Left renal pelvis (tissue), 4 donors: Measurements from ENCODE around the gene CTXND2. TPM values are rescaled to one million over a fixed set of nuclear protein-coding genes. Genes with fewer than 3 reads are reported as not detected.
A peak's percentile ranks its signal among the peaks of the same experiment; 100 is the strongest.
"Not testable (repeated sequence)": the region's sequence is repeated elsewhere in the genome, so short reads cannot be mapped to it uniquely, and the experiment has no call there.

ENCODE experiments used
- DNase-seq, 4 donors: peaks; one replicate each; pipeline ENCODE4 v3.0.0-alpha.2; 2013; ENCODE audit warnings: low read depth in 4 of 4, low spot score in 3 of 4
- polyA plus RNA-seq, 4 donors: library from polyadenylated mRNA; unstranded; fragments of 120-200 nt; gene quantifications; one replicate each; pipeline ENCODE4 v1.2.1, GENCODE V29; 2013; ENCODE audit not compliant: insufficient read length in 4 of 4

Gene CTXND2
- polyA plus RNA-seq, 4 donors, result not detected

DNA sequence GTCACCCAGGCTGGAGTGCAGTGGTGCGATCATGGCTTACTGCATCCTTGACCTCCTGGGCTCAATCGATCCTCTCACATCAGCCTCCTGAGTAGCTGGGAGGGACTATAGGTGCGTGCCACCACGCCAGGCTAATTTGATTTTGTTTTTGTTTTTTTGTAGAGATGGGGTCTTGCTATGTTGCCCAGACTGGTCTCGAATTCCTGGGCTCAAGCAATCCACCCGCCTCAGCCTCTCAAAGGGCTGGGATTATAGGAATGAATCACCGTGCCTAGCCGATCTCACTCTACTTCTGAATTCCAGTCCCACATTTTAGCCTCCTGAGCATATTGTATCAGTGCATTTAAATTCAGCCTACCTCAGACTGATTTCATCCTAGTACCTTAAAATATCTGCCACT lies 1.8 kb downstream of the CTXND2 start:
- DNase-seq, result no peak

DNA sequence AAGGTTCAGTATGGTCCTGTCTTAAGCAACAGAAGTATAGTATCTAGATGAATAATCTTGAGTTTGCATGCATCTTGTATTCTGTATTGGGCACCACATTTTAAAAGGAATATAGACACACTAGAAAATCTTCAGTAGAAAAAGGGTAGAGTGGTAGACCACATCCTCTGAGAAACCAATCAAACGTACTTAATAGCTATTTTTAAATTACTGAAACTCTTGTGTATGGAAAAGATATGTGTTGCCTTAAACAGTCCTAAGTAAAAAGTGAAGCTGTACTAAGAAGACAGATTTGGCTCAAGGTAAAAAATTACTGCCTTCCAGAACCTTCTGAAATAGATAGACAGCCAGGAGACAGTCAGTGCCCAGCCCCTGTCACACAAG lies 3.1 kb downstream of the CTXND2 start:
- DNase-seq, result no peak

GRCh38 chr1:150893336-150893913 lies 6.5 kb downstream of the CTXND2 start:
- no peak for DNase-seq

DNA sequence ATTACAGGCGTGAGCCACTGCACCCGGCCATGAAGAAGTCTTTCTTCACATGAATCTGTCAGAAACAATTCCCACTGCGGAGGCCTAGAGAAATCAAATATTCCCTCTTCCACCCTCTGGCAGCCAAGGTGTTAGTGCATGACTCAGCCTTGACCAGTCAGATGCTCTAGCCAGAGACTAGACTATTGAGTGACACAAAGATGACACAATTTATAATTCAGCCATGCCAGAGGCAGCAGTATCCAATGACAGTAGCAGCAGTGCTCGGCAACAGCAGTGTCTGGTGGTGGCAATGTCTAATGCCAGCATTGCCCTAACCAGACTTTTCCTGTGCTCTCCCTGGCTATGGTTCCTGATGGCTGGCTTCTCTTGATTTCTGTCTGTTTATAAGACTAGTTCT lies 8.7 kb downstream of the CTXND2 start:
- DNase-seq, result no peak

DNA sequence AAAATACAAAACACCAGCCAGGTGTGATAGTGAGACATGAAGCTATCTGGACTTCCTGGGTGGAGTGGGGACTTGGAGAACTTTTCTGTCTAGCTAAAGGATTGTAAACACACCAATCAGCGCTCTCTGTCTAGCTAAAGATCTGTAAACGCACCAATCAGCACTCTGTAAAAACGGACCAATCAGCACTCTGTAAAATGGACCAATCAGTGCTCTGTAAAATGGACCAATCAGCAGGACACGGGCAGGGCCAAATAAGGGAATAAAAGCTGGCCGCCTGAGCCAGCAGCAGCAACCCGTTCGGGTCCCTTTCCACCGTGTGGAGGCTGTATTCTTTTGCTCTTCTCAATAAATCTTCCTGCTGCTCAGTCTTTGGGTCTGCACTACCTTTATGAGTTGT lies 12.9 kb downstream of the CTXND2 start:
- not testable (repeated sequence) for DNase-seq

DNA sequence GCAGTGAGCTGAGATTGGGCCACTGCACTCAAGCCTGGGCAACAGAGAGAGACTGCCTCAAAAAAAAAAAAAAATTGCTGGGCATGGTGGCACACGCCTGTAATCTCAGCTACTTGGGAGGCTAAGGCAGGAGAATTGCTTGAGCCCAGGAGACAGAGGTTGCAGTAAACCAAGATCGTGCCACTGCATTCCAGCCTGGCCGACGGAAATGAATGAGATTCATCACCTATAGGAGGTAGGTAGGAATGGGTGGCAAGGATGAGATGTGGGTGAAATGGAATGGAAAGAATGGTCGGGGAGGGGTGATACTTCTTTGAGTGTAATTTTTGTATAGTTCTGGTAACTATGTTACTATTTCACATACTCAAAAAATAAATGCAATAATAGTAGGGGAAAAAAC lies 15.4 kb downstream of the CTXND2 start:
- no peak for DNase-seq

DNA sequence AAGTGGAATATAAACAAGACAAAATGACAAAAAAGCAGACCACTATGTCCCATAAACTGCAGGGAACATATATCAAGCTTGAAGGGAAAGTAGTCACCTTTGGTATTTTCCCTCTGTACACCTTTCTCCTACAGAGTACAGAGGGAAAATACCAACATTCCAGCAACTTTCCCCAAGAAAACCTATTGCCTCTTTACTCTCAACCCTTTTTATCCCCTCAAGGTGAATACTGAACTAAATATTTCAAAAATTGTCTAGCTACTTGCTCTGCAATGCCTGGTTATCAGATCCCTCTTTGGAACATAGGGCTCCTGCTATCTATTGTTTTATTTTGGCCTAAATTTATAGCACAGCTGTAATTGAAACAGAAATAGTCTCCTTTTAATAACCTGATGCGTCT lies 15.8 kb downstream of the CTXND2 start:
- no peak for DNase-seq

GRCh38 chr1:150905301-150905700 lies 18.4 kb downstream of the CTXND2 start:
- DNase-seq, result no peak

DNA sequence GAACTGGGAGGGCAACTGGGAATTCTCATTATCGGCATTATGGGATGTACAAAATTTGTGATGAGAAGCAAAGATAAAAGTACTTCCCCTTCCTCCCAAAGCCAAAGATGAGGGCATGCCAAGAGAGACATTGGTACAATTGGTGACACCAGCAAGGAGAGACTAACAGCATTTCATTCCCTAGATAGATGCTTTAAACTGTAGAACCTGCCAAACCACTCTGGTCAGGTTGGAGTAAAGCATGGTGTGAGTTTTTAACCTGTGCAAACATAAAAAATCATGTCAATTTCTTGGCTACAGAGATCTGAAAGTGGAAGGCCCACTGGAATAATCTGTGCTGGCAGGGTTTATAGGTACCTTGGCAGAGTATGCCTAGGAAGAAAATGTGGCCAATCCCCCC lies 19.4 kb downstream of the CTXND2 start:
- DNase-seq, result no peak

GRCh38 chr1:150906813-150907212 lies 19.9 kb downstream of the CTXND2 start:
- DNase-seq, result no peak

DNA sequence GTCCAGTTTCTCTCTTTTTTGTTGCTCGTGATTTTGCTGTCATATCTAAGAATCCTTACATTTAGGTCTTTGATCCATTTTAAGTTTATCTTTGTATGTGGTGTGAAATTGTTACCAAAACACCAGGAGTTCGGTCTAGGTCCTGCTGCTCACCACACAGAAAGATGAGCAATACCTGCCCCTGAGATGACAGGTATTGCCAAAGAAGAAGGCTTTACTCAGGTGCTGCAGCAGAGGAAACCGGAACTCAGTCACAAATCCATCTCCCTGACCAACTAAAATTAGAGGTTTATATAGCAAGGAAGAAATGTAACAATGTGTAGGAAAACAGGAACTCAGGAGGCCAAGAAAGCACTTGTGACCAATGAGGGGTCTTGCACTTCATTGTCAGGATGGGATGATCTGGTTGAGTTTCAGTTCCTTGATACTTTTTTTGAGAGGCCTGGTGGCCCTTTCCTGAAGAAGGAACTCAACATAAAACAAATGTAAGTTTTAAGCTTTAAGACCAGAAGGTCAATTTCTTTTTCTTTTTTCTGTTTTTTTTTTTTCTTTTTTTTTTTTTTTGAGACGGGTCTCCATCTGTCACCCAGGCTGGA lies 22.7 kb downstream of the CTXND2 start:
- no peak for DNase-seq

DNA sequence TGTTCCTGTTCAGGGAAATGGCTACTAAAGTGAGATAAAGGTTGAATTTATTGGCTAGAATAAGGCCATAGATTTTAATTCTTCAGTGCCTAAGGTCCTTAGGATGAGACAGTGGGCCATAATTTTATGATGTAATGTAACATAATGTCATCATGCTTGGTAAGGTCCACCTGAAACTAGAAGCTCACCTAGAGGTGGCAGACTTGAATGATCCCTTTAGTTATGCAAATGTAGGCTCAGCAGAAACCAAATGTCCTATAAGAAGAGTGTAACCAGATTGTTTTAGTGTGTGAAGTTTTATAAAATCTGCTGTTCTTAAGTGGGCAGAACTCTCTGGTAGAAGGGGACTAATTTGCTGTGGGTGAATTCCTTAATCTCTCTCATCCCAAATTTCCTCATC lies 25.7 kb downstream of the CTXND2 start:
- no peak for DNase-seq

GRCh38 chr1:150917387-150917786 lies 30.5 kb downstream of the CTXND2 start:
- DNase-seq, result no peak

DNA sequence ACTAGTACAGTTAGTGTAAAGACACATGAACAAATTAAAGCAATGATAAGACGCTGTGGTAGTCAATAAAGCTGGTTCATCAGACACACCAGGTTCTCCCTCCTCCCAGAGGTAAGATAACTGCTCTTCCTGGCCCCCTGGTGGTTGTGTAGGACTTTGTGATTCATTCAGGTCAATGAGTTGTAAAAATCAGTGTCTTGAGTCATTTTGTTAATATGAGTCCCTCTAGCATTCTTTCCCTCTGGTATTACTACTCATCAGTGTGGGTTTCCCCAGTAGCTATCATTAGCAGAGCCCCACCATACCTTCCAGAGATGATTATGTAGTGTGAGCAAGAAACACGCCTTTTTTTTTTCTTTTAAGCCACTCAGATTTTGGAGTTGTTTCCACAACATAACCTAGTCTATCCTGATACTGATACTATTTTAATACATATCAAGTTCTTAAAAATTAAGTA lies 35.6 kb downstream of the CTXND2 start:
- peak in 2 of 4 donors; percentile 31 to 33 for DNase-seq

- no peak for DNase-seq
Observed at GRCh38 chr1:150925080-150925479, 38.1 kb downstream of the CTXND2 start.

DNA sequence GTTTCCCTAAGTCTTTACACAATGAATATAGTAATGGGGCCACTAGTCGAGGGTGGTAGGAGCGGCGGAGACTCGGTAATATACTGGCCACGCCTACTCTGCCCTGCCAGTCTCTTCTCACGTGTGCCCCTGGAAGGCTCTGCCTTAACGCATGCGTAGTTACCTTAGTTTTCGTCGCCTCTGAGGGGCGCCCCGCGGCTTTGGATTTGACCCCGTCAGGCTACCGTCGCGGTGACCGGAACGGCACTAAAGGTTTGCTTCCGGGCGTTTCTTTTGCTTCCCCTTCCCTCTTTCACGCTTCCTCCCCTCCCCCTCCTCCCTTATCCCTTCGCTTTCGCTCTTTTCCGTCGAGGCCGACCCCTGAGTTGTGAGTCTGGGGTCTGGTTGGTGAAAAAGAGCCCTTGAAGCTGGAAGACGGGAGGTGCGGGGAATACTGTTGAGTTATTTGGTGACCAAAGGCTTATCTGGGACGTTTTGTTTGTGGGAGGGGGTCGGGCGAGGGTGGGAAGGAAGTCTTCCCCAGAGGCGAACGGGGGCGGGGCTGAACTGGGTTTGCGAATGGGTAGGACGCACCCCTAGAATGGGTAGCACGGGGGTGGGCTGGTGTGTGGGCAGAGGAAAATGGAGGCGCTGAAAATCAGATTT lies 39.3 kb downstream of the CTXND2 start, which contains the start of gene SETDB1:
Gene SETDB1 (plus strand): TSS at position 267 of the 645 bp plus-strand sequence. CDS start 1,352 bp downstream, outside the sequence.
- DNase-seq, result peak; percentile 91 to 96 (median 94)

GRCh38 chr1:150927624-150928023 lies 40.7 kb downstream of the CTXND2 start:
- DNase-seq, result no peak

- no peak for DNase-seq
Observed at GRCh38 chr1:150928286-150928685, 41.4 kb downstream of the CTXND2 start.

- not testable (repeated sequence) for DNase-seq
Observed at GRCh38 chr1:150928775-150929174, 41.8 kb downstream of the CTXND2 start.

- DNase-seq, result peak in 1 of 4 donors; percentile 12
Observed at GRCh38 chr1:150931773-150932172, 44.8 kb downstream of the CTXND2 start.

DNA sequence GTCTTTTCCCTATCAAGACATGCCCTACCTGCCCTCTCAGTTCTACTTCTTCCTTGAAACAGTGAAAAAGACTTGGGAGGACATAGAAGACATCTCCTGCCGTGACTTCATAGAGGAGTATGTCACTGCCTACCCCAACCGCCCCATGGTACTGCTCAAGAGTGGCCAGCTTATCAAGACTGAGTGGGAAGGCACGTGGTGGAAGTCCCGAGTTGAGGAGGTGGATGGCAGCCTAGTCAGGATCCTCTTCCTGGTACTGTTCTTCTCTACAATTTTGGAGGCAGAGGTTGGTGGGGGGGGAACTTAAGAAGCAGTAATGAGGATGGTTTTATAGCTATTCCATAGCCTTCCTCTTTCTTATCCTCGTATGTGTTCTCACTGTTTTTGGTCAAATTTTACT lies 57.9 kb downstream of the CTXND2 start:
- no peak for DNase-seq

DNA sequence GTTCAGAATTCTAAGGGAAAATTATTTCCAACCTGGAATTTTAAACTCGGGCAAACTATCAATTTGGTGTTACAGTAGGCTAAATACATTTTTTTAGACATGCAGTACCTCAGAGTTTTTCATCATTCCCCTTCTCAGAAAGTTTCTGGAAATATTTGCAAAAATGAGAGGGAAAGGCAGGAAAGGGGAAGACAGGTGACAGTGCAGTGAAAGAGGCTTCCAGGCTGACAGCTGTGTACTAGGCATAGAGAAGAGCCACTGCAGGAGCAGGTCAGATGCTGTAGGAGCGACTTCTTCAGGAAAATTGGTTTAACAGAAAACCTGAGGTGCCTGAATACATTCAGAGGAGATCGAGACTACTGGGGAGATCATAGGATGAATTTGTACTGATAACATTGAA lies 67.8 kb downstream of the CTXND2 start:
- DNase-seq, result no peak
